ENCODE results near the gene IFT88.

The IFT88 gene

DNA sequence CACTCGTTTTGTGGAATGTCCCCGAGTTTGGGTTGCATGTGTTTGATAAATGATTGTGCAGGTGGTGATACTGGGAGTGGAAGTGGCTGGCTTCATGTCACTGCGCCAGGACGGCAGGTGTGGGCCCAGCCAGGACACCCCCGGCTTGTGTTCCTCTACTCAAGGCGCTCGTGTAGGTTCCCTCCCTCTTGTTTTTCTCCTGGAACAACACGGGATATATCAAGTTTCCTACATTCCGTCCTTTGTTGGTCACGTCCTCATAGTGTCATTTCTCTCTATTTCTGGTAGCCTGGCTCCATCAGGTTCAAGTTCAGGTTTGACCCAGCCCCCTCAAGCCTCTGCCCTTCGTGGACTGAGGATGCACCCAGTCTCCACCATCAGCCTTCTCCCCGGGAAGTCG is 152.8 kb downstream of the IFT88 start:
- Histone ChIP-seq H3K27me3 (ENCODE audit: control insufficient read depth in 2 of 2, insufficient read depth in 2 of 2, low read length in 2 of 2) (peaks cover 8 to 9% of the 10 kb centered on the region in 2 donors), H3K9me3 (ENCODE audit: control insufficient read depth in 2 of 2, low read length in 2 of 2) (no peaks in the 10 kb centered on the region), H3K36me3 (ENCODE audit: control insufficient read depth in 2 of 2, insufficient read depth in 2 of 2, low read length in 2 of 2) (no peaks in the 10 kb centered on the region), H3K4me3 (ENCODE audit: low read length in 2 of 2) (no peak overlapping the region), H3K4me1 (ENCODE audit: control insufficient read depth in 2 of 2, insufficient read depth in 2 of 2, low read length in 2 of 2) (peaks cover 4 to 7% of the 10 kb centered on the region in 2 donors), H3K27ac (ENCODE audit: low read depth in 2 of 2, low read length in 2 of 2) (no peak overlapping the region), H3K9ac (ENCODE audit: low read depth in 1 of 2, low read length in 2 of 2) (no peak overlapping the region)

DNA sequence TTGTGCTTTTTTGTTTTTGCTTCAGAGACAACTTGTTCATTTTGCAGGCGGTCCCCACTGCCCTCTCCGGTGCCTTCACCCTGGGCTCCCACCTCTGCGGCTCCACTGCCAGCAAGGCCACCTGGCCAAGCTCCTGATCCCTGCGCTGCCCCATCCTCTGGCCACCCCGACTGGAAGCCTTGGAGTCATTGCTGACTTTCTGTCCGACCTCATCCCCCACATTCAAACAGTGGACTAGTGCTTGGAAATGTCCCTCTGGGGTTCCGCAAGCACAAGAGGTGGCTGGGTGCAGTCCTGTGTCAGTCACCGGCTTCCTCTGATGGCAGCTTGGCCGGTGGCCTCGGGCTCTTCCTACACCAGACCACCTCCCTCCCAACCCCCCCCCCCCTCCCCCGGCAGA is 153.5 kb downstream of the IFT88 start:
- Histone ChIP-seq H3K36me3 (ENCODE audit: control insufficient read depth in 2 of 2, insufficient read depth in 2 of 2, low read length in 2 of 2) (no peaks in the 10 kb centered on the region), H3K27ac (ENCODE audit: low read depth in 2 of 2, low read length in 2 of 2) (no peak overlapping the region), H3K4me1 (ENCODE audit: control insufficient read depth in 2 of 2, insufficient read depth in 2 of 2, low read length in 2 of 2) (peaks cover 4 to 7% of the 10 kb centered on the region in 2 donors), H3K4me3 (ENCODE audit: low read length in 2 of 2) (no peak overlapping the region), H3K9me3 (ENCODE audit: control insufficient read depth in 2 of 2, low read length in 2 of 2) (no peaks in the 10 kb centered on the region), H3K27me3 (ENCODE audit: control insufficient read depth in 2 of 2, insufficient read depth in 2 of 2, low read length in 2 of 2) (peaks cover 8 to 9% of the 10 kb centered on the region in 2 donors), H3K9ac (ENCODE audit: low read depth in 1 of 2, low read length in 2 of 2) (no peak overlapping the region)

DNA sequence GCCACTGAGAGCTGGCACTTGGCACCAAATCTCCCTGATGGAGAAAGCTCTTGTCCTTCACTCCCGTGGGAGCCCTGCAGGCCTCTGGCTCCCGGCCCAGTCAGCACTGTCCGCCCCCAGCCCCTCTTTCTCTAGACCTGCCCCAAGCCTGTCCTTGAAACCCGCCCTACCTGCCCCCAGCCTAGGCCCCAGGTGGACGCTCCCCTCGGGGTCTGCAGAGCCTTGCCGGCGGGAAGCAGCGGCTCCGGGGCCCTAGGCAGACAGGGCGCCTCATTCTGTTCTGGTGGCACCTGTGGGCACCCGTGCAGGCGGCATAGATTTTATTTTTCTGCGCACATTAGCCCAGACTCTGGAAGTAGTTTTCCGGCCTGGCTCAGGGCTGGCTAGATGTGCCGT is 154.1 kb downstream of the IFT88 start:
- H3K4me3 ChIP-seq (ENCODE audit: low read length in 2 of 2), result no peak overlapping the region

DNA sequence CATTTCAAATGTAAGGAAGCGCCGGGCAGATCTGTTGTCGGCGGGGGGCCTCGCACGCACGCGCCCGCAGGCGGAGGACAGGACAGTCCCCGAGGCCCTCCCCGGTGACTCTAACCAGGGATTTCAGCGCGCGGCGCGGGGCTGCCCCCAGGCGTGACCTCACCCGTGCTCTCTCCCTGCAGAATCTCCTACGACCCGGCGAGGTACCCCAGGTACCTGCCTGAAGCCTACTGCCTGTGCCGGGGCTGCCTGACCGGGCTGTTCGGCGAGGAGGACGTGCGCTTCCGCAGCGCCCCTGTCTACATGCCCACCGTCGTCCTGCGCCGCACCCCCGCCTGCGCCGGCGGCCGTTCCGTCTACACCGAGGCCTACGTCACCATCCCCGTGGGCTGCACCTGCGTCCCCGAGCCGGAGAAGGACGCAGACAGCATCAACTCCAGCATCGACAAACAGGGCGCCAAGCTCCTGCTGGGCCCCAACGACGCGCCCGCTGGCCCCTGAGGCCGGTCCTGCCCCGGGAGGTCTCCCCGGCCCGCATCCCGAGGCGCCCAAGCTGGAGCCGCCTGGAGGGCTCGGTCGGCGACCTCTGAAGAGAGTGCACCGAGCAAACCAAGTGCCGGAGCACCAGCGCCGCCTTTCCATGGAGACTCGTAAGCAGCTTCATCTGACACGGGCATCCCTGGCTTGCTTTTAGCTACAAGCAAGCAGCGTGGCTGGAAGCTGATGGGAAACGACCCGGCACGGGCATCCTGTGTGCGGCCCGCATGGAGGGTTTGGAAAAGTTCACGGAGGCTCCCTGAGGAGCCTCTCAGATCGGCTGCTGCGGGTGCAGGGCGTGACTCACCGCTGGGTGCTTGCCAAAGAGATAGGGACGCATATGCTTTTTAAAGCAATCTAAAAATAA is 154.7 kb downstream of the IFT88 start:
- H3K27me3 ChIP-seq (ENCODE audit: control insufficient read depth in 2 of 2, insufficient read depth in 2 of 2, low read length in 2 of 2), result peaks cover 8 to 9% of the 10 kb centered on the region in 2 donors
- H3K9me3 ChIP-seq (ENCODE audit: control insufficient read depth in 2 of 2, low read length in 2 of 2), result no peaks in the 10 kb centered on the region
- H3K4me3 ChIP-seq (ENCODE audit: low read length in 2 of 2), result peak overlapping the region; percentile 52 to 61
- no peaks in the 10 kb centered on the region for H3K36me3 ChIP-seq (ENCODE audit: control insufficient read depth in 2 of 2, insufficient read depth in 2 of 2, low read length in 2 of 2)
- peak overlapping the region in 1 of 2 donors; percentile 47 for H3K9ac ChIP-seq (ENCODE audit: low read depth in 1 of 2, low read length in 2 of 2)
- peaks cover 4 to 7% of the 10 kb centered on the region in 2 donors for H3K4me1 ChIP-seq (ENCODE audit: control insufficient read depth in 2 of 2, insufficient read depth in 2 of 2, low read length in 2 of 2)
- H3K27ac ChIP-seq (ENCODE audit: low read depth in 2 of 2, low read length in 2 of 2), result no peak overlapping the region

More for the DNA sequence above, 154.1 kb downstream of the IFT88 start:
- no peak overlapping the region for H3K27ac ChIP-seq (ENCODE audit: low read depth in 2 of 2, low read length in 2 of 2)
- peaks cover 4 to 7% of the 10 kb centered on the region in 2 donors for H3K4me1 ChIP-seq (ENCODE audit: control insufficient read depth in 2 of 2, insufficient read depth in 2 of 2, low read length in 2 of 2)
- H3K27me3 ChIP-seq (ENCODE audit: control insufficient read depth in 2 of 2, insufficient read depth in 2 of 2, low read length in 2 of 2), result peaks cover 8 to 9% of the 10 kb centered on the region in 2 donors
- H3K36me3 ChIP-seq (ENCODE audit: control insufficient read depth in 2 of 2, insufficient read depth in 2 of 2, low read length in 2 of 2), result no peaks in the 10 kb centered on the region
- no peaks in the 10 kb centered on the region for H3K9me3 ChIP-seq (ENCODE audit: control insufficient read depth in 2 of 2, low read length in 2 of 2)
- H3K9ac ChIP-seq (ENCODE audit: low read depth in 1 of 2, low read length in 2 of 2), result no peak overlapping the region

DNA sequence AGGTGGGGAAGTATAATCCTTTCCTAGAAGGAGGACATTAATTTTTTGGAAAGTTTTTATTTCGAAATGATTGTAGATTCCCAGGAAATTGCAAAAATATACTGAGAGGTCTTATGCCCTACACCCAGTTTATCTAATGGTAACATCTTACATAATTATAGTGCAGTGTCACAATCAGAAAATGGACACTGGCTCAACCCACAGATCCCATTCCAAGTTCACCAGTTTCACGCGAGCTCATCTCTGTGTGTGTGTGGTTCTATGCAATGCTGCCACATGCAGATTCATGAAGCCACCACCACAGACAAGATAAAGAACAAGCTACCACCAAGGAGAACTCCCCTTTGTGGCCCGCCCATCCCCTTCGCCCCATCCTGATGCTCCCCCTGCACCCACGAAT is 160.9 kb downstream of the IFT88 start:
- no peak overlapping the region for H3K27ac ChIP-seq (ENCODE audit: low read depth in 2 of 2, low read length in 2 of 2)
- H3K9me3 ChIP-seq (ENCODE audit: control insufficient read depth in 2 of 2, low read length in 2 of 2), result no peaks in the 10 kb centered on the region
- no peak overlapping the region for H3K9ac ChIP-seq (ENCODE audit: low read depth in 1 of 2, low read length in 2 of 2)
- no peaks in the 10 kb centered on the region for H3K27me3 ChIP-seq (ENCODE audit: control insufficient read depth in 2 of 2, insufficient read depth in 2 of 2, low read length in 2 of 2)
- no peaks in the 10 kb centered on the region for H3K4me1 ChIP-seq (ENCODE audit: control insufficient read depth in 2 of 2, insufficient read depth in 2 of 2, low read length in 2 of 2)
- no peak overlapping the region for H3K4me3 ChIP-seq (ENCODE audit: low read length in 2 of 2)
- H3K36me3 ChIP-seq (ENCODE audit: control insufficient read depth in 2 of 2, insufficient read depth in 2 of 2, low read length in 2 of 2), result no peaks in the 10 kb centered on the region

DNA sequence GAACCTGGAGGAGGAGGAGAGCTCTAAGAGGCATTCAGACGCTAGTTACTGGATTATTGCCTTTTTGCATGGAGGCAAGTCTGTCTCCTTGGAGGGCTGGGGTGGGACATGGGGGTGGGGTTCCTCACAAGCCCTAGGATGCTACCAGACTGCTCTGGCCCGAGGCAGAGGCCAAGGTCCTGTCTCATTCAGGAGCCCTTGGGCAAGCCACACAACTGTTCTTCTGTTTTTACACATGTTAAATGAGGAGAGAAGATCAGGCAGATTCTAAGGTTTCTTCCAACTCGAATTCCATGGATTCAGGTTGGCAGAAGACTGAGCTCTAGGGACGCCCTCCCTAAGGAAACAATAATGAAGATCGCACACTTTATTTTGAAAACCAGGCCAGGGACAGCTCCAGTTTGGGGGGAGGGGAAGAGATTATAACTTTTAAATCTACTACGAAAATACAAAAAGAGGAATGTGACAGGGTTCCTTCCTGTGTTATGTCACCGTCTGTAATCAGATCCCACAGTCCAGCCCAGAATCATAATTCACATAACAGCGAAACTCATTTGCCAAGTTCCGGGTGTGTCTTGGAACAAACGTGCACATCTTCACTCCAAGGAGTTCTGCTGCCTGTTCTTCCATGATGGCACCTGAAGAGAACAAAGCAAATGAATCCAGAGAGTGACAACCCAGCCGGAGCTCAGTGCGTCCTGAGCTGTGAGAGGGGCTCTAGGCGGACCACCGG is 161.8 kb downstream of the IFT88 start:
- H3K27ac ChIP-seq (ENCODE audit: low read depth in 2 of 2, low read length in 2 of 2), result no peak overlapping the region
- H3K9ac ChIP-seq (ENCODE audit: low read depth in 1 of 2, low read length in 2 of 2), result no peak overlapping the region
- no peaks in the 10 kb centered on the region for H3K9me3 ChIP-seq (ENCODE audit: control insufficient read depth in 2 of 2, low read length in 2 of 2)
- no peaks in the 10 kb centered on the region for H3K27me3 ChIP-seq (ENCODE audit: control insufficient read depth in 2 of 2, insufficient read depth in 2 of 2, low read length in 2 of 2)
- no peak overlapping the region for H3K4me3 ChIP-seq (ENCODE audit: low read length in 2 of 2)
- no peaks in the 10 kb centered on the region for H3K36me3 ChIP-seq (ENCODE audit: control insufficient read depth in 2 of 2, insufficient read depth in 2 of 2, low read length in 2 of 2)
- H3K4me1 ChIP-seq (ENCODE audit: control insufficient read depth in 2 of 2, insufficient read depth in 2 of 2, low read length in 2 of 2), result no peaks in the 10 kb centered on the region

DNA sequence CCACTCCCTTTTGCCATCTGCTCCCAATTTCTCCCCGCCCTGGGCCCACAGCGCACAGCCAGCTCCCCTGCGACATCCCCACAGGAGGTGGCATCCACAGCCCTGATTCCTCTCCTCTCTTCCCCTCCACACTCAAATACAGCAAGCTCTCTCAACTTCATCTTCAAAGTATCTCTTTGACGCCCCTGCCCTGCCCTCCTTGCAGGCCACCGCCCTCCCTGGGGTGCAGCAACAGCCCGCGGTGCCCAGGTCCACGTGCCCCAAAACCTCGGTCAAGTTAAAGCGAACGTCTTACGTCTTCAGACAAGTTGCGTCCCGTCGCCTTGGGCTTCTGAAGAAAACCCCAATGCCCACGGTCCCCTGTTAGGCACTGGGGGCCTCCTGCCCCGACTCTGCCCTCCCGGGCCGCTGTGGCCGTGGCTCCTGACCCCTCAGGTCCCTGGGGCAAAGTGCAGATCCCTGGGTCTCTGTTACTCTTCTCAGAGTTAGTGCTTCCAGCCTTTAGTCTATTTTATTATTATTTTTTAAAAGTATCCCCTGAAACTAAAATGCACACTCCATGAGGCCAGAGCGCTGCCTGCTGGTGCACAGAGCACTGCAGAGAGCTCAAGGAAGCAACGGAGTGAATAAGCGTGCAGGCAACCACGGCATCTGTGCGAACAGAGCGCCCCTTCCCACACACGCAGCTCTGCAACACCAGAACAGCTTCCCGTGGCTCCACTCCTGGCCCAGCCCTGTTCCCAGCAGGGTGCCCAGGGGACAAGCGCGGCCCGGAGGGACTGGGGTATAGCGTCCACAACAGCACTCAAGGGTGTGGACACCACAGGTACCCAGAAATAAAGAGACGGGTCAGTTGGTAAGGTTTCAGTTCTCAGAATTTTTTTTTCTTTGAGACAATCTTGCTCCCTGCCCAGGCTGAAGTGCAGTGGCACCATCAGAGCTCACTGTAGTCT is 163.0 kb downstream of the IFT88 start:
- Histone ChIP-seq H3K4me1 (ENCODE audit: control insufficient read depth in 2 of 2, insufficient read depth in 2 of 2, low read length in 2 of 2) (no peaks in the 10 kb centered on the region), H3K27me3 (ENCODE audit: control insufficient read depth in 2 of 2, insufficient read depth in 2 of 2, low read length in 2 of 2) (no peaks in the 10 kb centered on the region), H3K9ac (ENCODE audit: low read depth in 1 of 2, low read length in 2 of 2) (no peak overlapping the region), H3K27ac (ENCODE audit: low read depth in 2 of 2, low read length in 2 of 2) (no peak overlapping the region), H3K9me3 (ENCODE audit: control insufficient read depth in 2 of 2, low read length in 2 of 2) (no peaks in the 10 kb centered on the region), H3K4me3 (ENCODE audit: low read length in 2 of 2) (no peak overlapping the region), H3K36me3 (ENCODE audit: control insufficient read depth in 2 of 2, insufficient read depth in 2 of 2, low read length in 2 of 2) (no peaks in the 10 kb centered on the region)

DNA sequence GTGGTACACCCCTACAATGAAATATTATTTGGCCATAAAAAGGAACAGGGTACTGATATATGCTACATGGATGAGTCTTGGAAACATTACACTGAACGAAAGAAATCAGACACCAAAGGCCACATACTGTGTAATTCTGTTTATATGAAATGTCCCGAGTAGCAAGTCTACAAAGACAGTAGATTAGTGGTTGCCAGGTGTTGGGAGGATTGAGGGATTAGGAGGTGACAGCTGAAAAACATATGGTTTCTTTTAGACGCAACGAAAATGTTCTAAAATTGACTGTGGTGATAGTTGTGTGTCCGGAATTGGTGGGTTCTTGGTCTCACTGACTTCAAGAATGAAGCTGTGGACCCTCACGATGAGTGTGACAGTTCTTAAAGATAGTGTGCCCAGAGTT is 171.7 kb downstream of the IFT88 start:
- Histone ChIP-seq H3K9me3 (ENCODE audit: control insufficient read depth in 2 of 2, low read length in 2 of 2) (no peaks in the 10 kb centered on the region), H3K9ac (ENCODE audit: low read depth in 1 of 2, low read length in 2 of 2) (no peak overlapping the region), H3K4me3 (ENCODE audit: low read length in 2 of 2) (no peak overlapping the region), H3K27ac (ENCODE audit: low read depth in 2 of 2, low read length in 2 of 2) (no peak overlapping the region), H3K4me1 (ENCODE audit: control insufficient read depth in 2 of 2, insufficient read depth in 2 of 2, low read length in 2 of 2) (no peaks in the 10 kb centered on the region), H3K36me3 (ENCODE audit: control insufficient read depth in 2 of 2, insufficient read depth in 2 of 2, low read length in 2 of 2) (no peaks in the 10 kb centered on the region), H3K27me3 (ENCODE audit: control insufficient read depth in 2 of 2, insufficient read depth in 2 of 2, low read length in 2 of 2) (no peaks in the 10 kb centered on the region)

DNA sequence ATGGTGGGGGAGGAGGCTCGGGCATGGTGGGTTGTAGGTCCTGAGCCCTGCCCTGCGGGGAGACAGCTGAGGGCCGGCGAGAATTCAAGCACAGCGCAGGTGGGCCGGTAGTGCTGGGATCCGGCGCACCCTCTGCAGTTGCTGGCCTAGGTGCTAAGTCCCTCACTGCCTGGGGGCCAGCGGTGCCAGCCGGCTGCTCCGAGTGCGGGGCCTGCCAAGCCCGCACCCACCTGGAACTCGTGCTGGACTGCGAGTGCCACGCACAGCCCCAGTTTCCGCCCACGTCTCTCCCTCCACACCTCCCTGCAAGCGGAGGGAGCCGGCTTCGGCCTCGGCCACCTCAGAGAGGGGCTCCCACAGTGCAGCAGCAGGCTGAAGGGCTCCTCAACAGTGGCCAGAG is 173.1 kb downstream of the IFT88 start:
- Histone ChIP-seq H3K27me3 (ENCODE audit: control insufficient read depth in 2 of 2, insufficient read depth in 2 of 2, low read length in 2 of 2) (no peaks in the 10 kb centered on the region), H3K27ac (ENCODE audit: low read depth in 2 of 2, low read length in 2 of 2) (no peak overlapping the region), H3K4me3 (ENCODE audit: low read length in 2 of 2) (no peak overlapping the region), H3K36me3 (ENCODE audit: control insufficient read depth in 2 of 2, insufficient read depth in 2 of 2, low read length in 2 of 2) (no peaks in the 10 kb centered on the region), H3K9ac (ENCODE audit: low read depth in 1 of 2, low read length in 2 of 2) (no peak overlapping the region), H3K9me3 (ENCODE audit: control insufficient read depth in 2 of 2, low read length in 2 of 2) (no peaks in the 10 kb centered on the region), H3K4me1 (ENCODE audit: control insufficient read depth in 2 of 2, insufficient read depth in 2 of 2, low read length in 2 of 2) (no peaks in the 10 kb centered on the region)
